GM19023 (cell line): ENCODE data around the gene ABCA2.
A peak's percentile ranks its signal among the peaks of the same experiment; 100 is the strongest.

Experiments
- ATAC-seq: cut with Tn5 transposase; IDR thresholded peaks from one replicate; pipeline ENCODE4 v1.9.1; 2021; ENCODE audit warnings: mild to moderate bottlenecking, moderate library complexity; ENCODE audit not compliant: unreplicated experiment

Gene ABCA2

DNA sequence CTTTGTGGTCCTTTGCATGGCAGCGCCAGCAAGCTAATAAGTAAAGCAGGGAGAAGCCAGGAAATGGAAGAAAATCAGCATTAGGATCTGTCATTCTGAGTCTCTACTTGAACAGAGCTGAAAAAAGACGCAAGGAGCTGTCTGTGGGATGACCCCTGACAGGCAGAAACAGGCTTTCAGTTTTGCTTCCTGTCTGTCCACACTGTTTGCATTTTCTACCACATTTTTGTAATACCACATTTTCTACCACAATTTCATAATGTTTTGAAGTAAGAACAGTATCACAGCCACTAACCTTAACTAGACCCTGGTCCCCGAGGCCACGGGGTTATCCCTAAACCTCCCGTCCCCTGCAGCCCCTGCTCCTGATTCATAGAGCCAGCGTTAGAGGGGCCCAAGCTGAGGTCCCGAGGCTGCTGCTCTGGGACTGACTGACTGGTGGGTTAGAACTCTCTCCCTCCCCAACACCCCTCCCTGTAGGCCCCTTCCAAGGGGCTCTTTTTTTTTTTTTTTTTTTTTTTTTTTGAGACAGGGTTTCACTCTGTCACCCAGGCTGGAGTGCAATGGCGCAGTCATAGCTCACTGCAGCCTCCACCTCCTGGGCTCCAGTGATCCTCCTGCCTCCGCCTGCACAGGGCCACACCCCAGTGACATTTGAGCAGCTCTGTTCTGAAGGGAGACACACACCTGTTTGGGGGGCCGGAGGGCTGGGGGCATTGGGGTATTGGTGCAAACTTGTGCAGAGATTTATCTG is 27.7 kb downstream of the ABCA2 start:
- ATAC-seq, result peak; percentile 62

DNA sequence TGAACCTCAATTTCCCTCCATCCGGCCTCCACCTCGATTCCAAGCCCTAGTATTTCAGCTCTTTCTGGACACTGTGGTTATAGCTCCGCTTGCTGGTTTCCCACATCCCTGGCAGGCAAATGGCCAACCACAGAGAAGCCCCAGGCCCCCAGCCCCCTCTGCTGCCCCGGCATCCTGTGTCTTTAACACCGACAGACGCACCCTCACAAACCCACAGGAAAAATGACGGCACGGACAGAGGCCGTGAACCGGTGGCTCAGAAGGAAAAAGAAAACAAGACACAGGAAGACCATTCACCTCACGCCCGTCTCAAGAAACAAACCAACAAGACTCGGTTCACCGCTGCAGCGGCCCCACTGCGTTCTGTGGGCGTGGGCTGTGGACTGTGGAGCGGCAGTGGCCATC is 30.2 kb downstream of the ABCA2 start:
- no peak for ATAC-seq

DNA sequence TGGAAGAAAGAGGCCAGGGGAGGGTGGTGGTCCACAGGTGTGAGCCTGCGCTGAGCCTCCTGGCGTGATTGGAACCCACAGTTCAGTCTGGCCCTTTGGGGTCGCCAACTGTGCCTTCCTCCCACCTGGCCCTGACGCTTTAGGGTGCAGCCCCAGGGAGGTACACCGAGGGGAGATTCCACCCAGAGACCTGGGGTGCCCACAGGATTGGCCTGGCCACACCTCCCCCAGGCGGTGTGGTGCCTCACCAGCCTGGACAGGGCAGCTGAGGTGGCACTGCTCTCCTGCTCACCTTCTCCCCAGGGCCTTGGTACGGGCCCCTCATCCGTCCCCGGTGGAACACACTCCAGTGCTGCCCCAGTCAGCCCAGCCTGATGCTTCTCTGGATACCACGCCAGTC is 30.7 kb downstream of the ABCA2 start:
- ATAC-seq, result no peak

DNA sequence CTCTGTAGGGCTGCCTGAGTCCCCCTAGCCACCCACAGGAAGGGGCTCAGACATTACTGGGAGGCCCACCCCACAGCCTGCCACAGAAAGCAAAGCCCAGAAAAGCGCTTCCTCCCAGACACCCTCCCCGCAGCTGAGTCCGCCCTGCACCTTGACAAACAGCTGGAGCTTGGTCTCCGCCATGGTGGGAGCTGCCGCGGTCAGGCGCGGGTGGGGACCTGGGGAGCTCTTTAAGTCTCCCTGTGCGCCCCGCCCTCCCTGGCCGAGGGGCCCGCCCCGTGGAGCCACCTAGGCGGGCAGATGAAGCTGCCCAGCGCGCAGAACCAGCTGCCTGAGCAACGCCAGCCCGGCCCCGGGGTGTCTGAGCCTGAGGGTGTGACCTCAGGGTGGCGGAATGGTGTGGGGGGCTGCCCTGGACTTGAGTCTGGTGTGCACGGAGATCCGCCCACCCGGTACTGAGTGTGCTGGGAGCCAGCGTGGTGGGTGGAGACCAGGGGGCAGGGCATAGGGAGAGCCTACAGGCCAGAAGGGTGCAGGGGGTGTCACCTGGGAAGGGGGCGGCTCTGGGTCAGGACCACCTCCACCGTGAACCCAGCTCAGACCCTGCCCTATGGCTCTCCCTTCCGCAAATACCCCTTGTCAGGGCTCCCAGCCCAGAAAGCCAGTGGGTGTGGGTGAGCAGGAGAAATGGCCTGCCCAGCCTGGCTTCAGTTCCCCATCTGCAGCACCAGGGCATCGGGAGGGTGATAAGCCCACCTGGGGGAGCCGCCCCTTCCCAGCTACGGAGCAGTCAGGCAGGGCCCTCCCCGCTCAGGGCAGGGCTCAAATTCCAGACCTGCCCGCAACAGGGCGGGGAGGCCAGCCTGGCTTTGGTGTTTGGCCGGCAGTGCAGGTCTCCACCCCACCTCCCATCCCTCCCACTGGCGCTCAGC is 31.4 kb downstream of the ABCA2 start, which contains the start of gene CLIC3:
Gene CLIC3, minus strand, starts transcription at position 208 of the 932 bp plus-strand sequence. Its CDS starts 25 bp downstream, at position 183.
- ATAC-seq, result no peak

DNA sequence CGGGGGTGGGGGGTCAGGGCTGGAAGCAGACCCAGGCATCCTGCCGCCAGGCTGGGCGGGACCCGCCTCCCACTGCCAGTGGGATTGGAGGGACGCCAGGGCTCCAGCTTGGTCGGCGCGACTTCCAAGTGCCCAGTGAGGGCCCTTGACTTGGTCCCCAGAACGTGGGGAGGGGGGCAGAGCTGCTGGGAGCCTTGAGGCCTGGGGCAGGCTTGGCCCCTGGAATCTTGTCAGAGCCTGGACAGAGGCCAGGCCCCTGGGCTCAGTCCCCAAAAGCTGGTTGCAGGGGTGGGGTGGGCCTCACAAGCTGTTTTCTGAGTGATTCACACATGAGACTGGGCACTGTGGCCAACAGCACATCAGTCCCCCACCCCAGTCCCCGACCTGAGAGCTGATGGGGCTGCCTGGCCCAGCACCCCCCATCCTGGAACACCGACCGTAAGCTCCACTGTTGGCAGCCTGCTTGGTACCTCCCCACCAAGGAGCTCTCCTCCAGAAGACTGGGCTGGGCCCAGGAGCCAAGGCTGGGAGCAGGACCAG is 32.2 kb downstream of the ABCA2 start:
- ATAC-seq, result no peak

DNA sequence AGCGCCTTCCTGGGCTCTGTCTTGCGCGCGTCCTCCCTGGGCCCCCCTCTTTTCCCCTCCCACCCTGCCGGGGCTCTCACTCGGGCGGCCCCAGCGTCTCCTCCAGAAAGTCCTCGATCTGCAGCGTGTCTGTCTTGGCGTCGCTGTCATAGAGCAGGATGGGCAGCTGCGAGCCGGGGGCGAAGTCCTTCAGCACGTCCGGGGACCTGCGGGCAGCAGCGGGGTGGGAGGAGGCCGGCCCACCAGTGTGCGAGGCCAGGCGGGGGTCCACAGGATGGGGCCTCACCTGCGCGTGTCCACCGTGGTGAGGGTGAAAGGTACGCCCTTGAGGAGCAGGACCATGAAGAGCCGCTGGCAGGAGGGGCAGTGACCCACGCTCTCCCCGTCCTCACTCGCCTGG is 32.7 kb downstream of the ABCA2 start:
- no peak for ATAC-seq

DNA sequence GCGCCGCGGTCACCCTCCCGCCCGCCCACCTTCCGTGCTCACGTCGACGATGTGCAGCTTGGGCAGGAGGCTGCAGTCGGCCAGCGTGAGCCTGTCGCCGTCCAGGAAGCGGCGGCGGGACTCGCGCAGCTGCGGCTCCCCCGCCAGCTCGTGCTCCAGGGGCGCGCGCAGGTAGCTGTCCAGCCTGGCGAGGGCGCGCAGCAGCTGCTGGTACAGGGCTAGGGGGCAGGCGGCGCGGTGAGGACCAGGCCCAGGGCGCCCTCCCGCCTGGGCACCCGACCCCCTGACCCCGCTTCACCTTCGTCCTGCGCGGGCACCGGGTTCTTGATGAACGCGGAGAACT is 33.2 kb downstream of the ABCA2 start:
- ATAC-seq, result no peak

DNA sequence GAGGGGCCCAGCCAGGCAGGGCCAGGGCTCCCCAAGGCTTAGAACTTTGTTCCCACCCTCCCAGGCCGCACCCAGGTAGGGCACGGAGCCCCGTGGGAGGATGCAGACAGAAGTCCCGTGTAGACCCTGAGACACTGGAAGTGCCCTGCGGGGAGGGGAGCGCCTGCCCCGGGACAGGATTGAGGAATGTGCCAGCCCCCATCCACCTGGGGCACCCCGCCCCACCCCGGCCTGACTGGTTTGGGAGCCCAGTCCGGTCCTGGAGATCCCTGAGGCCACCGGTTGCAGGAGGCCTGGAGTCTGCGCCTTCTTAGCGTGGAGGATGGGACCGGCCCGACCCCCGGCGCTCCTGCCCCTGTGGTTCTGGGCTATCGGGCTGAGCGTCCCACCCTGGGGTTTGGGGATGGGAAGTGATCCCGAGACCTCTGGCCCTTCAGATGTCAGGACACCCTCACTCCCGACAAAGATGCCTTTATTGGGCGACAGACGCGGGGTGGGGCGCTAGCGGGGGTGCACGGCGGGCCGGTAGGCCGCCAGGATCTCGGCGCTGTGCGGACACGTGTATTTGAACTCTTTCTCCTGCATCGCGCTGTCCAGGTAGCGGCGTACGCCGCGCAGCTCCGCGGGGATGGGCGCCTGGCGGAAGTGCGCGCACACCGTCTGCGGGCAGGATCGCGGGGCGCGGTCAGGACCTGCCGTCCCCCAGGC is 33.7 kb downstream of the ABCA2 start:
- ATAC-seq, result no peak

DNA sequence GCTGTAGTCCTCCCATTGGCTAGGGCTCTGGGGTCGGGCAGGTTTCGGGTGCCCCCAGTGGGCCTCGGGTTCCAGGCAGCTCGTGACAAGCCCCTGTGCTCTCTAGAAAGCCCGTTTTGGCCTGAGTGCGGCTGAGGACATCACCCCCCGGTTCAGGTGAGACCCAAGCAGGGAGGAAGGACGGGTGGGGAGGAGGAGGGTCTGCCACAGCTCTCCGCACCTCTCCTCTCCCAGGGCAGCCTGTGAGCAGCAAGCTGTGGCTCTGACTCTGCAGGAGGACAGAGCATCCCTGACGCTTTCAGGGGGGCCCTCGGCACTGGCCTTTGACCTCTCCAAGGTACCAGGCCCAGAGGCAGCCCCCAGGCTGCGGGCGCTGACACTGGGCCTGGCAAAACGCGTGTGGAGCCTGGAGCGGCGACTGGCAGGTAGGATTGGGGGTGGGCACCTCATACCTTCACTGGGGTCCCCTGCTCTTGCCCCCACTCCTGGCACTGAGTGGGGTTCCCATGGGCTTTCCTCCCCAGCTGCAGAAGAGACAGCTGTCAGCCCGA is 35.1 kb downstream of the ABCA2 start:
- no peak for ATAC-seq

DNA sequence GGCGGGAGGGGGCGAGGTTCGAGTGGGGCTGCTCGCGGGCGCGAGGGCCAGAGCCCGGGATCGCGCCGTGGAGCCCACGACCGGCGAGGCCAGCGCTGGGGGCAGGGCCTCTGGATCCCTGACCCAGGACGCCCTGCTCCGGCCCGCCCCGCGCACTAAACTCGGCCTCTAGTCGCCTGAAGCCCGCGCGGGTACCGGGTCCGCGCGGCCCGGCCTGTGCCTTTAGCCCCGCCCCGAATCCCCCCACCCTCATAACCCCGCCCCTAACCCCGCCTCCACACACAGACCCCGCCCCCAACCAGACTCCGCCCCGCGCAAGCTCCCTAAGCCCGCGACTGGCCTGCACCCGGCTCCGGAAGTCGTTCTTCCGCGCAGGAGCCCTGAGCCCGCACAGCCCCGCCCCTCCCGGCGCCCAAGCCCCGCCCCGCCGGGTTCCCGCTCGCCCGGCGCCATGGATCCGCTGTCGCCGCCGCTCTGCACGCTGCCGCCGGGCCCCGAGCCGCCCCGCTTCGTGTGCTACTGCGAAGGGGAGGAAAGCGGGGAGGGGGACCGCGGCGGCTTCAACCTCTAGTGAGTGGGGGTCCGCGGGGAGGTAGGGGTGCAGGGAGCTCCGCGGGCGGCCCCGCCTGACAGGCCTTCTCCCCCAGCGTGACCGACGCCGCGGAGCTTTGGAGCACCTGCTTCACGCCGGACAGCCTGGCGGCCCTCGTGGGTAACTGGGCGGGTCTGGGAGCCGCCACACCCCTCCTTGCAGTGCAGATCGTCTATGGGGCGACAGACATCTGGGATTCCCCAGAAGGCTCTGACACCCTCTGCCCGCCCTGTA is 35.8 kb downstream of the ABCA2 start, which contains the start of gene PAXX:
Gene PAXX, plus strand, starts transcription at position 430 of the 826 bp plus-strand sequence. Its CDS starts 22 bp downstream, at position 452.
- ATAC-seq, result peak; percentile 80

DNA sequence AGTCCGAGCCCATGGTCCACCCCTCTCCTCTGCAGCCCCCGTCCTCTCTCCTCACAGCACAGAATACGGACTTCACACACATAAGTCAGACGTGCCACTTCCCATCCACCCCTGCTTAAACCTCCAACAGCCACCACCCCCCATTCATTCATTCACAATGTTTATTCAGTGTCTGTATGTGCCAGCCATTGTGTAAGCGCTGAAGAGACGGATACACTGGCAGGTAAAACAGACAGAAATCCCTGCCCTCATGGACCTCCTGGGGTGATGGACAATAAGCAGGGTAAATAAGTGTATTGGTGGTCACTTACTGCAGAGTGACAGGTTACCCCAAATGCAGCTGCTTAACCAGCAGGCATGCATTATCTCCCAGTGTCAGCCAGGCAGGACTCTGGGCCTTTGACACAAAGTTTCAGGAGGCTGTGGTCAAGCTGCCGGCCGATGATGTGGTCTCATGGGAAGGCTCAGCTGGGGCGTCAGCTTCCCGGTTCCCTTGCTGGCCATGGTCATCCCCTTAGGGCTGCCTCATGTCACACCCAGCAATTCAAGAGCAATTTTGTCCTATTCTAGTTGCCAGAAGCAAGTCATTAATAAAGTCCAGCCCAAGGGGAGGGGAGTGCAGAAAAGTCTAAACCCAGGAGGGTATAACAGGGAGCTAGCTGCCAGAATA is 37.7 kb downstream of the ABCA2 start:
- ATAC-seq, result no peak

DNA sequence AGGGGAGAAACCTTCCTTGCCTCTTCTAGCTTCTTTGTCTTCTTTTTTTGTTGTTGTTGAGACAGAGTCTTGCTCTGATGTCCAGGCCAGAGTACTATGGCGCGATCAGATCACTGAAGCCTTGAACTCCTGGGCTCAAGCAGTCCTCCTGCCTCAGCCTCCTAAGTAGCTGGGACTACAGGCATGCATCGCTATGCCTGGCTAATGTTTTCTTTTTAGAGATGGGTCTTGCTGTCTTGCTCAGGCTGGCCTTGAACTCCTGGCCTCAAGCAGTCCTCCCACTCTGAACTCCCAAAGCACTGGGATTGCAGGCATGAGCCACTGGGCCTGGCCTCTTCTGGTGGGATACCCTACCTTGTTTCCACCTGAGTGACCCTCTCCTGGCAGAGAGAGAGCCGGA is 39.2 kb downstream of the ABCA2 start:
- no peak for ATAC-seq

DNA sequence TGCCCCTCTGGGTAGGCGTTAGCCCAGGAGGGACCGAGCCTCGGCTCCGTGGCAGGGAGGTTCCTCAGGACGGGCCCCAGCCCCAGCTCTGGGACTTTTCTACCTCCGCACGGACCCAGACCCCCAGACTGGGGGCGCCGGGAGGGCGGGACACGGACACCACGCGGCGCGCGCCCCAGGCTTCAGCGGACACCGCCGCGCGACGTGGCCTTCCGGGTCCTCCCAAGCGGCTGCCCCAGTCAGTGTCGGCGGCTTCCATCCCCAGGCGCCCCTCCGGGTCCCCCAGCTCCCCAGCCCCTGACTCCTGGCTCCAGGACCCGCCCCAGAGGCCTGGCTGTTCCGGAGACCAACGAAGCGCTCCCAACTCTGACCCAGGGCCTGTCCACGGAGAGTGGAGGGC is 42.2 kb downstream of the ABCA2 start:
- ATAC-seq, result no peak

DNA sequence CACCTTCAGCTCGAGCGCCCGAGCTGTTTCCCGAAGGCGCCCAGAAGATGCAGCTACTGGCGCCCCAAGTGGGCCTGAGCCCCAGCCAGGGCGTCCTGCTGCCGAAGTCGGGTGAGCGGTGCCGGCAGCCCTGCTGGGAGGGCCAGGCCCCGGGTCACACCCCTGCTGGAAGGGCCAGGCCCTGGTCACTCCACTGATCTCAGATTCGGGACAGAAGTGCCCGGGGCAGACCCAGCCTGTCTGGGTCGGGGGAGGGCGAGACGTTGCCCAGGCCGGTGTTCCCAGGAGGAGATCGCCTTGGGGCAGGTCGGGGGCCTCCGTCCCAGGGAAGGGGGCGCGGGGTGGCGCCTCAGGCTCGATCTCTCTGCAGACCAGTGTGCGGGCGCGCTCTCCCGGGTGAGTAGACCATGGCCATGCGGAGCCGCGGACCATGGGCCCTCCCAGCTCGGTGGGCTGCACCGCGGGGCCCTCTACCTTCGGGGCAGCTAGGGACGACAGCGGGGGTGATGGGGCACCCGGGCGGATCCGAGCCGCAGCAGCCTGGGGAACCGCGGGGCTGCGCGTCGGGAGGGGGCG is 42.9 kb downstream of the ABCA2 start:
- no peak for ATAC-seq

DNA sequence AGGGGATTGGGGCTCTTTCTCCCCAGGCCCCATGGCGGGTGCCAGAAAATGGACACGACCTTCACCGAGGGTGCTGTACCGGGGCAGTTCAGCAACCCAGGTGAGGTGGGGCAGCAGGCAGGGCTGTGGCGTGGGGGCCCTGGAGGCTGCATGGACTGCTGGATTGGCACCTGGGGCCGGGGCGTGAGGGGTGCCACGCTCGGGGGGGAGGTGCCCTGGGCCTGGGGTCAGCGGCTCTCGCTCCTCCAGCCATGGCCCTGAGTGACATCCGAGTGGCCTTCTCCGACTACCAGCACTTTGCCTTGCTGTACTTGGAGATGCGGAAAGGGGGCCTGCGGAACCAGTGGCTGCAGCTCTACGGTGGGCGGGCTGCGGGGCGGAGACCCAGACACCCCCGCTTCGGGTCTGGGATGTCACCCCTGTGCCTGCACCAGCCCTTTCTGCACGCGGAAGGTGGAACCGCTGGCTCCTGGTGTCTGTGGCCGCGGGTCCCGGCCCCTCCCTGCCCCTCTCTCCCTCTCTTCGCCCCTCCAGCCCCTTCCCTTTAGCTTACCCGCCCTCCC is 43.5 kb downstream of the ABCA2 start:
- no peak for ATAC-seq

DNA sequence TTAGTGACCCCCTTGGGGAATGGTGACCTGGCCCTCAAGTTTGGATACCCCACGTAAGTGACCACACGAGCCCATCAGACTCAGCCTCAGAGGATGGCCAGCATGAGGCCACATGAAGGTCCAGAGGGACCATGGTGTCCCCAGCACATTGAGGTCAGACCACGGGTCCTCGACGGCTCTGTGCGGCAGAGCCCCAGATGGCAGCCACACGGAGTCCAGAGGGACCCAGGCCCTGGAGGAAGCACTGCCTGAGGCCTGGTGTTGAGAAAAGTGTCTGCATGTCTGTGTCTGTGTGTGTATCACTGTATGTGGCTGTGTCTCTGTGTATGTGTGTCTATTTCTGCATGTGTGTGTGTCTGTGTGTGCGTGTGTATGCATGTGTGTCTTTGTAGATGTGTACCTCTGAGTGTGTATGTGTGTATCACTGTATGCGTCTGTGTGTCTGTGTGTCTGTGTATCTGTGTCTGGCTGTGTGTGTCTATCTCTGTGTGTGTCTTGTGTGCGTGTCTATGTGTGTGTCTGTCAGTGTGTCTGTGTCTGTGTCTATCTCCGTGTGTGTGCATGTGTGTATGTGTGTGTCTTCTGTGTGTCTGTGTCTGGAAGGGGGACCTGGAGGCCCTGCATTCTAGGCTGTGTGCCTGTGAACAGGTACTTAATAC is 44.3 kb downstream of the ABCA2 start:
- ATAC-seq, result no peak

DNA sequence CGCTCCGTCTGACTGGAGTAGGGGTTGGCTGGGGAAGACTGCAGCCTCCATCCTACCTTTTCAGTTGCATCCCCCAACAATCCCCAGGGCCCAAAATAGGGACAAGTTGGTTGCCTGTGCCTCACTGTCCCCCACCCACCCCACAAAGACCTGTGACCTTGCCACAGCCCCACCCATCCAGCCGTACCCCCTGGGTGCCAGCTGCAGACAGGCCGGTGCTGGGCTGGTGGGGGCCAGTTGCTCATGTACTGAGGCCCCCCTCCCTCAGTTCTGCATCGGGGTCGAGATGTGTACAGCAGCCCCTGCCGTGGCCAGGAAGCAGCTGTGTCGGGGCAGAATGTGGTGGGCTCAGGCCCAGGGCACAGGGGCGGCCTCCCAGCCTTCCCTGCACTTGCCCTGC is 44.9 kb downstream of the ABCA2 start:
- ATAC-seq, result no peak
